ENCODE measurements around the gene CRP.

GRCh38 chr1:159712080-159712479, 2.3 kb downstream of the CRP start:
- TF ChIP-seq CTCF (IDR thresholded peaks at IDR 0.05): no peak
- TF ChIP-seq EP300 (IDR thresholded peaks at IDR 0.05): no peak
